HCT116 (cell line): ENCODE measurements around the gene SULT2B1. TPM values are rescaled to one million over a fixed set of nuclear protein-coding genes. Genes with fewer than 3 reads are reported as not detected.

Experiments used
- ATAC-seq: fragments of 200-7000 bp; cut with Tn5 transposase; 2 replicates; pipeline ENCODE4 v1.9.1; 2020; ENCODE audit warnings: mild to moderate bottlenecking, moderate library complexity
- BruUV-seq: library from RNA; stranded (reverse); fragments of 400-500 nt; replicated peaks from 2 replicates; lab custom pipeline; 2021; lab: Mats Ljungman, UMichigan
- CTCF ChIA-PET: fragments of 300-600 bp; sonication (Branson Sonifier 250); formaldehyde crosslinking; loops from one replicate; lab custom pipeline; 2021; ENCODE audit warnings: antibody characterized with exemption; lab: Charles Lee
- POLR2A ChIA-PET: fragments of 300-600, 350-600 bp; sonication (Branson Sonifier 250); formaldehyde crosslinking; loops from one replicate; lab custom pipeline; 2021; ENCODE audit warnings: antibody characterized with exemption; lab: Charles Lee
- RAD21 ChIA-PET, 2 experiments: fragments of 300-600 bp; sonication (Branson Sonifier 250); formaldehyde crosslinking; loops; one replicate each; lab custom pipeline; 2023; ENCODE audit warnings: low total read pairs in 2 of 2; ENCODE audit not compliant: uncharacterized antibody in 2 of 2, unreplicated experiment in 2 of 2, low non-redundant PET in 1 of 2; lab: Charles Lee
- DNase-seq: peaks from one replicate; pipeline ENCODE4 v3.0.0-alpha.2; 2010; ENCODE audit warnings: low read depth, low spot score
- H2AFZ ChIP-seq: fragments of 200-600 bp; shearing (Covaris generic), sonication (generic); 2 replicates; pipeline ENCODE4 v1.6.1; 2017; ENCODE audit warnings: low read depth, mixed run types, mixed read lengths, antibody characterized with exemption, low read length; ENCODE audit not compliant: poor library complexity, severe bottlenecking
- H3K27ac ChIP-seq: 2 replicates; pipeline ENCODE4 v1.5.1; 2012; ENCODE audit warnings: low read depth, low read length
- H3K27me3 ChIP-seq: fragments of 200-600 bp; sonication (generic); 2 replicates; pipeline ENCODE4 v1.6.1; 2016; ENCODE audit warnings: mixed run types, low read length, mixed read lengths; ENCODE audit not compliant: insufficient read depth
- H3K36me3 ChIP-seq, 2 experiments: fragments of 200-500 bp in 1 of 2; fragments of 200-600 bp in 1 of 2; sonication (Bioruptor generic) in 1 of 2; sonication (generic) in 1 of 2; 2 replicates each; pipeline versions ENCODE4 v1.5.1 to v1.6.1; 2014 to 2016; ENCODE audit warnings: low read length in 2 of 2, inconsistent platforms in 1 of 2, mixed read lengths in 1 of 2, mixed run types in 1 of 2; ENCODE audit not compliant: insufficient read depth in 2 of 2, control insufficient read depth in 1 of 2
- H3K4me1 ChIP-seq, 2 experiments: fragments of 200-600 bp in 1 of 2; sonication (generic) in 1 of 2; 2 replicates each; pipeline versions ENCODE4 v1.5.1 to v1.6.1; 2012 to 2017; ENCODE audit warnings: low read length in 2 of 2, inconsistent platforms in 1 of 2, mild to moderate bottlenecking in 1 of 2, mixed read lengths in 1 of 2, mixed run types in 1 of 2, moderate library complexity in 1 of 2; ENCODE audit not compliant: insufficient read depth in 2 of 2, control insufficient read depth in 1 of 2
- H3K4me2 ChIP-seq: fragments of 200-600 bp; sonication (generic); 2 replicates; pipeline ENCODE4 v1.6.1; 2017; ENCODE audit warnings: mixed run types, low read length, mixed read lengths
- H3K4me3 ChIP-seq, 2 experiments: fragments of 200-600 bp in 1 of 2; sonication (generic) in 1 of 2; replicated peaks in 1 of 2; 2 replicates each; pipeline ENCODE4 v1.5.1; 2011 to 2016; ENCODE audit warnings: low read length in 2 of 2, control low read depth in 1 of 2, low read depth in 1 of 2, mild to moderate bottlenecking in 1 of 2, mixed read lengths in 1 of 2, mixed run types in 1 of 2
- H3K79me2 ChIP-seq: fragments of 200-600 bp; sonication (generic); 2 replicates; pipeline ENCODE4 v1.6.1; 2017; ENCODE audit warnings: mild to moderate bottlenecking, mixed run types, low read length, moderate library complexity, mixed read lengths; ENCODE audit not compliant: insufficient read depth
- H3K9ac ChIP-seq: fragments of 200-600 bp; sonication (generic); 2 replicates; pipeline ENCODE4 v1.6.1; 2016; ENCODE audit warnings: low read length, mixed read lengths
- H3K9me2 ChIP-seq: fragments of 200-600 bp; sonication (generic), shearing (Covaris generic); 2 replicates; pipeline ENCODE4 v1.6.1; 2017; ENCODE audit warnings: mixed run types, mild to moderate bottlenecking, moderate library complexity; ENCODE audit not compliant: insufficient read depth
- H3K9me3 ChIP-seq, 2 experiments: fragments of 200-500 bp in 1 of 2; fragments of 200-600 bp in 1 of 2; sonication (Bioruptor generic) in 1 of 2; sonication (generic) in 1 of 2; 2 replicates each; pipeline ENCODE4 v1.6.1; 2014 to 2017; ENCODE audit warnings: low read length in 2 of 2, mixed read lengths in 2 of 2, inconsistent platforms in 1 of 2, low read depth in 1 of 2, mild to moderate bottlenecking in 1 of 2, mixed run types in 1 of 2, moderate library complexity in 1 of 2; ENCODE audit not compliant: control insufficient read depth in 1 of 2, insufficient read depth in 1 of 2
- H4K20me1 ChIP-seq: fragments of 200-600 bp; sonication (generic), shearing (Covaris generic); 2 replicates; pipeline ENCODE4 v1.6.1; 2017; ENCODE audit warnings: mixed run types, mild to moderate bottlenecking, moderate library complexity; ENCODE audit not compliant: insufficient read depth
- CBX3 ChIP-seq: IDR thresholded peaks from 2 replicates; pipeline ENCODE4 v1.6.1; 2012; ENCODE audit warnings: low read depth
- EZH2phosphoT487 ChIP-seq: fragments of 200-600 bp; IDR thresholded peaks from 2 replicates; pipeline ENCODE4 v1.6.1; 2018; ENCODE audit warnings: antibody characterized with exemption, borderline replicate concordance
- FOSL1 ChIP-seq: IDR thresholded peaks from 2 replicates; pipeline ENCODE4 v1.6.1; 2012; ENCODE audit warnings: low read depth
- JUND ChIP-seq: IDR thresholded peaks from 2 replicates; pipeline ENCODE4 v1.6.1; 2012
- MAX ChIP-seq: IDR thresholded peaks from 2 replicates; pipeline ENCODE4 v1.6.1; 2012
- RAD21 ChIP-seq: IDR thresholded peaks from 2 replicates; pipeline ENCODE4 v1.6.1; 2012; ENCODE audit warnings: low read depth, mild to moderate bottlenecking
- SRF ChIP-seq: IDR thresholded peaks from 2 replicates; pipeline ENCODE4 v1.6.1; 2012; ENCODE audit warnings: low read depth
- TCF7L2 ChIP-seq: IDR thresholded peaks from 2 replicates; pipeline ENCODE4 v1.7.0; 2011; ENCODE audit warnings: borderline replicate concordance, inconsistent platforms; ENCODE audit not compliant: insufficient read depth, insufficient read length; ENCODE audit errors: extremely low read depth
- ZBTB33 ChIP-seq: IDR thresholded peaks from 2 replicates; pipeline ENCODE4 v1.6.1; 2011; ENCODE audit warnings: mild to moderate bottlenecking, low read length, moderate library complexity; ENCODE audit not compliant: insufficient replicate concordance; ENCODE audit errors: extremely low read depth
- ZFX ChIP-seq: fragments of 450-650 bp; IDR thresholded peaks from 2 replicates; pipeline ENCODE4 v1.6.1; 2017
- ZNF274 ChIP-seq: fragments of 200-500 bp; sonication (Bioruptor generic); IDR thresholded peaks from 2 replicates; pipeline ENCODE4 v1.6.1; 2014; ENCODE audit warnings: mild to moderate bottlenecking, low read depth, low read length, inconsistent platforms
- intact Hi-C: fragments of 100-400 bp; cut with micrococcal nuclease; formaldehyde crosslinking; loops from 2 replicates; pipeline ENCODE4 v1.10.0; 2022
- total RNA-seq: library from RNA; stranded (reverse); gene quantifications from one replicate; pipeline ENCODE4 v1.2.1, GENCODE V29; 2021; ENCODE audit not compliant: unreplicated experiment

SULT2B1 gene
- total RNA-seq, 1 experiment from 2014 or later = 4.8 TPM

- H4K20me1 ChIP-seq = no peaks in the 10 kb centered on the region
- H2AFZ ChIP-seq = no peak overlapping the region
- intact Hi-C loops = no loop called here
- RAD21 ChIA-PET = no interaction called here
- BruUV-seq = no TSS peak
- TF ChIP-seq ZBTB33 = no peak
- no peak for TF ChIP-seq JUND
- no peak for TF ChIP-seq TCF7L2
- TF ChIP-seq ZNF274 = no peak
- TF ChIP-seq FOSL1 = no peak
- TF ChIP-seq RAD21 = no peak
- no peak for TF ChIP-seq EZH2phosphoT487
- no peak for TF ChIP-seq ZFX
- no peak for TF ChIP-seq MAX
- TF ChIP-seq CBX3 = no peak
- TF ChIP-seq SRF = no peak
- TF ChIP-seq, all 23 proteins: peak for 0
- H3K9me2 ChIP-seq = no peaks in the 10 kb centered on the region
- H3K4me1 ChIP-seq = peaks cover 14 to 22% of the 10 kb centered on the region in 2 experiments
- CTCF ChIA-PET = interaction anchor here (0.9 to 1.0 kb wide), 2 partner anchors 12 to 245 kb away, joined by 3 read pairs; no protein-coding TSS in a partner anchor
- DNase-seq (no peak), ATAC-seq (no peak)
- no peaks in the 10 kb centered on the region for H3K9me3 ChIP-seq
- POLR2A ChIA-PET = no interaction called here
- no peak overlapping the region for H3K4me2 ChIP-seq
- H3K36me3 ChIP-seq = no peaks in the 10 kb centered on the region
- H3K27me3 ChIP-seq = no peaks in the 10 kb centered on the region
- H3K27ac ChIP-seq = no peak overlapping the region
- no peak overlapping the region for H3K9ac ChIP-seq
- H3K79me2 ChIP-seq = no peaks in the 10 kb centered on the region
- H3K4me3 ChIP-seq = no peak overlapping the region
Observed at GRCh38 chr19:48578891-48579290, 26.9 kb downstream of the SULT2B1 start.
